HG02852 (cell line): Measurements from ENCODE around the gene GNAI1.

Experiments
- ATAC-seq: cut with Tn5 transposase; IDR thresholded peaks from one replicate; pipeline ENCODE4 v1.9.1; 2021; ENCODE audit warnings: mild to moderate bottlenecking, moderate library complexity; ENCODE audit not compliant: unreplicated experiment

GNAI1 gene

GRCh38 chr7:80204919-80205318 is 70.3 kb downstream of the GNAI1 start:
- ATAC-seq: no peak

GRCh38 chr7:80206763-80207162 is 72.1 kb downstream of the GNAI1 start:
- ATAC-seq: peak; percentile 90

GRCh38 chr7:80207501-80207900 is 72.9 kb downstream of the GNAI1 start:
- ATAC-seq: no peak

- ATAC-seq: no peak
Measured at GRCh38 chr7:80208700-80209099, 74.1 kb downstream of the GNAI1 start.

GRCh38 chr7:80210400-80210799 is 75.8 kb downstream of the GNAI1 start:
- ATAC-seq: no peak

GRCh38 chr7:80213814-80214213 is 79.2 kb downstream of the GNAI1 start:
- ATAC-seq: no peak

- no peak for ATAC-seq
Measured at GRCh38 chr7:80215734-80216133, 81.1 kb downstream of the GNAI1 start.

GRCh38 chr7:80216996-80217842 is 82.6 kb downstream of the GNAI1 start:
- ATAC-seq: no peak

GRCh38 chr7:80218723-80219122 is 84.1 kb downstream of the GNAI1 start:
- no peak for ATAC-seq

- no peak for ATAC-seq
Measured at GRCh38 chr7:80220022-80220634, 85.5 kb downstream of the GNAI1 start.

GRCh38 chr7:80224415-80224814 is 89.8 kb downstream of the GNAI1 start:
- ATAC-seq: no peak

- no peak for ATAC-seq
Measured at GRCh38 chr7:80225361-80225760, 90.7 kb downstream of the GNAI1 start.

GRCh38 chr7:80226629-80227028 is 92.0 kb downstream of the GNAI1 start:
- no peak for ATAC-seq

- ATAC-seq: no peak
Measured at GRCh38 chr7:80230327-80230726, 95.7 kb downstream of the GNAI1 start.

GRCh38 chr7:80231707-80232106 is 97.1 kb downstream of the GNAI1 start:
- ATAC-seq: peak; percentile 70

GRCh38 chr7:80232979-80233724 is 98.5 kb downstream of the GNAI1 start:
- ATAC-seq: no peak

GRCh38 chr7:80235334-80235733 is 100.7 kb downstream of the GNAI1 start:
- no peak for ATAC-seq

GRCh38 chr7:80236681-80237080 is 102.0 kb downstream of the GNAI1 start:
- no peak for ATAC-seq

- no peak for ATAC-seq
Measured at GRCh38 chr7:80240265-80241025, 105.8 kb downstream of the GNAI1 start.

- no peak for ATAC-seq
Measured at GRCh38 chr7:80241671-80242070, 107.0 kb downstream of the GNAI1 start.

GRCh38 chr7:80243425-80243824 is 108.8 kb downstream of the GNAI1 start:
- no peak for ATAC-seq
